Psoas muscle (tissue), 8 donors: ENCODE data around the gene DOCK2. TPM values are rescaled to one million over a fixed set of nuclear protein-coding genes. Genes with fewer than 3 reads are reported as not detected.

Experiments
- ATAC-seq, 4 donors: fragments of 200-7000 bp; cut with Tn5 transposase; one replicate each; pipeline ENCODE4 v1.9.1; 2020; ENCODE audit warnings: moderate library complexity in 3 of 4, mild to moderate bottlenecking in 2 of 4
- DNase-seq, 2 donors: peaks; one replicate each; pipeline ENCODE4 v3.0.0-alpha.2; 2020
- H3K27ac ChIP-seq: fragments of 200-600 bp; one replicate; pipeline ENCODE4 v1.8.0; 2022
- H3K27me3 ChIP-seq, 3 donors: fragments of 200-600 bp in 1 of 3; one replicate each; pipeline versions ENCODE4 v1.6.1 to v1.8.0; 2013 to 2022; ENCODE audit warnings: low read length in 2 of 3, mild to moderate bottlenecking in 2 of 3, moderate library complexity in 1 of 3; ENCODE audit not compliant: insufficient read depth in 3 of 3
- H3K36me3 ChIP-seq, 2 donors: fragments of 200-600 bp in 1 of 2; one replicate each; pipeline versions ENCODE4 v1.6.1 to v1.8.0; 2013 to 2022; ENCODE audit warnings: low read depth in 1 of 2, mild to moderate bottlenecking in 1 of 2, moderate library complexity in 1 of 2; ENCODE audit not compliant: insufficient read depth in 1 of 2
- H3K4me1 ChIP-seq: fragments of 200-600 bp; one replicate; pipeline ENCODE4 v1.8.0; 2022
- H3K4me3 ChIP-seq: fragments of 200-600 bp; one replicate; pipeline ENCODE4 v1.8.0; 2022; ENCODE audit warnings: mild to moderate bottlenecking
- H3K9me3 ChIP-seq: fragments of 200-600 bp; one replicate; pipeline ENCODE4 v1.8.0; 2022
- CTCF ChIP-seq: fragments of 200-600 bp; IDR thresholded peaks from one replicate; pipeline ENCODE4 v1.8.0; 2022; ENCODE audit warnings: antibody characterized with exemption
- WGBS, 3 donors: extraction: QIAGEN DNeasy Blood & Tissue Kit; methylation state at CpG; one replicate each; pipeline versions ENCODE4 v1.1.6 to v1.1.7; 2013; 5-methylcytosine and 5-hydroxymethylcytosine counted together
- intact Hi-C, 2 donors: fragments of 100-400 bp; cut with DNase I; formaldehyde crosslinking; loops; one replicate each; pipeline versions ENCODE4 v1.11.0 to v1.14.2; 2022
- polyA plus RNA-seq, 3 donors: library from polyadenylated mRNA; stranded (reverse); fragments of 200-250 nt; gene quantifications; one replicate each; pipeline ENCODE4 v1.2.3, GENCODE V29; 2013
- total RNA-seq, 4 donors: library from RNA; stranded (reverse); fragmentation: NEBNext Ultra II Directional in 2 of 4; extraction: Animal tissue kit (Norgen Biotek cat#: 25700) in 2 of 4; gene quantifications; one replicate each; pipeline versions ENCODE4 v1.2.1 to v1.2.4, GENCODE V29; 2021 to 2023
- donor health status: healthy with polysubstance abuse.
- donor health status: DM: no; HTN: no; CAD: no; lungs with moderate emphysema.
- donor health status: Bipolar disorder and iron deficiency.
- donor health status: healthy.
- donor health status: DM: yes; HTN: yes; CAD: no.
- donor health status: DM: no; HTN: no; CAD: no.
- donor health status: DM: no; HTN: no; CAD: no.
- donor health status: DM: yes; HTN: yes; CAD: no.

Gene DOCK2
- total and polyA plus RNA-seq, 7 donors = 0.37 to 4.4 (median 3.5) TPM

- TF ChIP-seq CTCF = no peak
- DNase-seq = no peak
- no peaks in the 10 kb centered on the region for H3K4me1 ChIP-seq
- H3K27ac ChIP-seq = no peak overlapping the region
- no peaks in the 10 kb centered on the region for H3K9me3 ChIP-seq
- 55 to 58% (median 57%) methylated on average over 3 of the region's 3 CpGs for WGBS, 3 donors
- no peaks in the 10 kb centered on the region for H3K27me3 ChIP-seq
- ATAC-seq = no peak
- H3K36me3 ChIP-seq = no peaks in the 10 kb centered on the region
- H3K4me3 ChIP-seq = no peak overlapping the region
- intact Hi-C loops = no loop called here
These were observed 283.4 kb downstream of the DOCK2 start for GRCh38 chr5:169920474-169920873.

GRCh38 chr5:169921384-169921783 is 284.3 kb downstream of the DOCK2 start:
- Histone ChIP-seq H3K27ac (no peak overlapping the region), H3K4me3 (no peak overlapping the region), H3K27me3 (no peaks in the 10 kb centered on the region), H3K9me3 (no peaks in the 10 kb centered on the region), H3K36me3 (no peaks in the 10 kb centered on the region), H3K4me1 (no peaks in the 10 kb centered on the region)
- 35 to 36% (median 35%) methylated on average over 3 of the region's 3 CpGs for WGBS, 3 donors
- intact Hi-C loops = no loop called here
- no peak for TF ChIP-seq CTCF
- ATAC-seq = no peak
- no peak for DNase-seq

- H3K4me3 ChIP-seq = no peak overlapping the region
- intact Hi-C loops = no loop called here
- no peak for ATAC-seq
- WGBS, 3 donors = 61 to 69% (median 68%) methylated on average over 1 of the region's 1 CpG
- no peaks in the 10 kb centered on the region for H3K9me3 ChIP-seq
- no peaks in the 10 kb centered on the region for H3K36me3 ChIP-seq
- TF ChIP-seq CTCF = no peak
- H3K27me3 ChIP-seq = no peaks in the 10 kb centered on the region
- H3K4me1 ChIP-seq = no peaks in the 10 kb centered on the region
- no peak overlapping the region for H3K27ac ChIP-seq
- no peak for DNase-seq
These were observed 284.9 kb downstream of the DOCK2 start for GRCh38 chr5:169921949-169922348.

- WGBS, 3 donors = 87 to 93% (median 89%) methylated on average over 1 of the region's 1 CpG
- ATAC-seq (no peak), DNase-seq (no peak)
- H3K9me3 ChIP-seq = no peaks in the 10 kb centered on the region
- H3K27me3 ChIP-seq = no peaks in the 10 kb centered on the region
- no peak for TF ChIP-seq CTCF
- no peaks in the 10 kb centered on the region for H3K36me3 ChIP-seq
- no peaks in the 10 kb centered on the region for H3K4me1 ChIP-seq
- no peak overlapping the region for H3K27ac ChIP-seq
- no peak overlapping the region for H3K4me3 ChIP-seq
- intact Hi-C loops = no loop called here
These were observed 285.4 kb downstream of the DOCK2 start for GRCh38 chr5:169922474-169922873.

GRCh38 chr5:169923988-169924387 is 286.9 kb downstream of the DOCK2 start:
- no peak for ATAC-seq

More at GRCh38 chr5:169923988-169924387, 286.9 kb downstream of the DOCK2 start:
- Histone ChIP-seq H3K27me3 (no peaks in the 10 kb centered on the region), H3K9me3 (no peaks in the 10 kb centered on the region), H3K27ac (no peak overlapping the region), H3K4me3 (no peak overlapping the region), H3K4me1 (no peaks in the 10 kb centered on the region), H3K36me3 (no peaks in the 10 kb centered on the region)
- intact Hi-C loops = no loop called here
- TF ChIP-seq CTCF = no peak
- 41 to 58% (median 56%) methylated on average over 1 of the region's 1 CpG for WGBS, 3 donors
- no peak for DNase-seq
